B cell (primary cell): ENCODE data around the gene CALR.

ENCODE experiments used
- EZH2 ChIP-seq: IDR thresholded peaks from 2 replicates; pipeline ENCODE4 v1.6.1; 2012; ENCODE audit warnings: borderline replicate concordance, low read depth, mild to moderate bottlenecking, moderate library complexity, low read length; ENCODE audit not compliant: insufficient read depth, poor library complexity, severe bottlenecking
- TF ChIP-seq, protein P1 (sequence below): fragments of 200-600 bp; IDR thresholded peaks from one replicate; pipeline ENCODE4 v1.8.0; 2022; ENCODE audit warnings: antibody characterized with exemption, mild to moderate bottlenecking

DNA sequence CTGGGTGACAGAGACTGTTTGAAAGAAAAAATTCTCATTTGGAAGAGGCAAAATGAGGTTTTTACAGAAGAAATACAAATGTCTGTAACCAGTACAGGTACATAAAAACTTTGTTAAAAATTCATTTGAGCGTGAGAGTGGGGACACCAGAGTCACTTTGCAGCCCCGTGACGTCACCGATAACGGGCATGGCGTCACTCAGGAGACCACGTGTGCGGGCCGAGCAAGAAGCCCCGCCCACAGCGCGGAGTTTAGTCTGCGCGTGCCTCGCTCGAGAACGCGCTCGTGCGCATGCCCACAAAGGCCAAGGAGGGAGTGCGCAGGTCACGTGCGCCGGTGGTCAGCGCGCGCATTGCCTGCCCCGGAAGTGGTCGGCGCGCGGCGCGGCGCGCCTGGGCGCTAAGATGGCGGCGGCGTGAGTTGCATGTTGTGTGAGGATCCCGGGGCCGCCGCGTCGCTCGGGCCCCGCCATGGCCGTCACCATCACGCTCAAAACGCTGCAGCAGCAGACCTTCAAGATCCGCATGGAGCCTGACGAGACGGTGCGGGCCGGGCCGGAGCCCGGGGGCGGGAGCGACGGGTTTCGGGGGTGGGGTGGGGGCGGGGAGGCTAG lies 7.2 kb downstream of the CALR start, which contains the start of gene RAD23A:
- TF ChIP-seq, protein P1, sequence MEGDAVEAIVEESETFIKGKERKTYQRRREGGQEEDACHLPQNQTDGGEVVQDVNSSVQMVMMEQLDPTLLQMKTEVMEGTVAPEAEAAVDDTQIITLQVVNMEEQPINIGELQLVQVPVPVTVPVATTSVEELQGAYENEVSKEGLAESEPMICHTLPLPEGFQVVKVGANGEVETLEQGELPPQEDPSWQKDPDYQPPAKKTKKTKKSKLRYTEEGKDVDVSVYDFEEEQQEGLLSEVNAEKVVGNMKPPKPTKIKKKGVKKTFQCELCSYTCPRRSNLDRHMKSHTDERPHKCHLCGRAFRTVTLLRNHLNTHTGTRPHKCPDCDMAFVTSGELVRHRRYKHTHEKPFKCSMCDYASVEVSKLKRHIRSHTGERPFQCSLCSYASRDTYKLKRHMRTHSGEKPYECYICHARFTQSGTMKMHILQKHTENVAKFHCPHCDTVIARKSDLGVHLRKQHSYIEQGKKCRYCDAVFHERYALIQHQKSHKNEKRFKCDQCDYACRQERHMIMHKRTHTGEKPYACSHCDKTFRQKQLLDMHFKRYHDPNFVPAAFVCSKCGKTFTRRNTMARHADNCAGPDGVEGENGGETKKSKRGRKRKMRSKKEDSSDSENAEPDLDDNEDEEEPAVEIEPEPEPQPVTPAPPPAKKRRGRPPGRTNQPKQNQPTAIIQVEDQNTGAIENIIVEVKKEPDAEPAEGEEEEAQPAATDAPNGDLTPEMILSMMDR: no peak
- no peak for TF ChIP-seq EZH2
